Fibroblast of skin of right biceps (primary cell): ENCODE measurements around the gene GPAT2.
"Not testable (repeated sequence)": the region's sequence is repeated elsewhere in the genome, so short reads cannot be mapped to it uniquely, and the experiment has no call there.

ENCODE experiments used
- DNase-seq: peaks from one replicate; pipeline ENCODE4 v3.0.0-alpha.2; 2013

GPAT2 gene

DNA sequence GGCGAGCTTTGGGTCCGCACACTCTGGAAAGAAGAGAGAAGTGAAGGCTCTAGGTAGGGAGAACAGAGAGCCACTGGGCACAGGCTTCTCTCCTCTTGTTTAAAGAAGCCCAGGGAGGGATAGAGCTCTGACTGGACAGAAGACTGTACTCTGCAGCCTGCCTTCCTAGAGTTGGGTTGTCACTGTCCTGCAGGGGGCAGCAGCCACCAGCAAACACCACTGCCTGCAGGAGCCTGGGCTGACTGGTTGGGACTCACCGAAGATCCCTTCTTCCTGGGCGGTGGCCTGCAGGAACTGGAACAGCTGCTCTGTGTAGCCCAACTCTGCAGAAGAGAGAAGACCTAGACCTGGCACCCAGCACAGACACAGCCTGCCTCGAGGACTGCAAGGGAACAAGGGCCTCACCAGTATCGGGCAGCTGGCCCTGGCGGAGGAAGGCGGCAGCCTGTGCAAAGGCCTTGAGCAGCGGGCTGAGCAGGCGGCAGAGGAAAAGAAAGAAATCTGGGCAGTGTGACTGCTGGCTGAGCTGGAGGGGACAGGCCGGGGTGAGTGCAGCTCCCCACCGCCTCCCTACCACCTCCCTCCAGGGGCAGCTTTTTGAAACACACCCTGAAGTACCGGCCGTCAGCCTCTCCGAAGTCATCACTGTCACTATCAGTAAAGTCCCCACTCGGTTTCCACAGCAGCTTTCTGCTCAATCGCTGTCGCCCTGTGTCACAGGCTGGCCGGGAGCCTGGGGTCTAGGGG lies 11.8 kb downstream of the GPAT2 start:
- DNase-seq = peak; percentile 64

DNA sequence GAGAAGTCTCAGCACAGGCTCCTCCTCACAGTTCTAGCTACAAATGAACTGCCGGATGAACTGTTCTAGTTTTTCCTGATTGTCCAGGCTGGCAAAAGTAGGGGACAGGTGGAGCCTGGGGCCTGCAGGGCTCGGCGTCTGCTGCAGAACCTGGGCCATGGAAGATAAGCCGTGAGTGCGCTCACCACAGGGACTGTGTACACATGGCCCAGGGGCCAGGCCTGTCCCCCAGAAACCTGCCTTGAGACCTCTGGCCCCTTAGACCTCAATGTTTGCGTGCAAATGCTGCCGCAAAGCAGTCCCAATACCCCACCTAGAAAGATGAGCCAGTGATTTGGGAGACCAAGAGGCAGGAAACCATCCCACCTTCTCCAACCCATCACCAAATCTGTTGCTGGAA lies 12.6 kb downstream of the GPAT2 start:
- DNase-seq = not testable (repeated sequence)

DNA sequence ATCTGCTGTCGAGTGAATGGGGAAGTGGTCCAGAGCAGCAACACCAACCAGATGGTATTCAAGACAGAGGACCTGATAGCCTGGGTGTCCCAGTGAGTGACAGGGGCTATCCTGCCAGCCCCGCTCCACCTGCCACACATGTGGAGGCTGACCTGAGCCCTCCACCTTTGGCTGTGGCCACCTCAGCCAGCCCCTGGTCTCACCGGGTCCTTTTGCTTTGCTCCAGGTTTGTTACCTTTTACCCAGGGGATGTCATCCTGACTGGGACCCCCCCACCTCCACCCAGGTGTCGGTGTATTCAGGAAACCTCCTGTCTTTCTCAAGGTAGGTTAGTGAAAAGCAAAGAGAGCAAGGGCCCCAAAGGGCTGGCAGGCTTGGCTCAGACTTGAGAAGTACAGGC lies 13.6 kb downstream of the GPAT2 start:
- DNase-seq = not testable (repeated sequence)

DNA sequence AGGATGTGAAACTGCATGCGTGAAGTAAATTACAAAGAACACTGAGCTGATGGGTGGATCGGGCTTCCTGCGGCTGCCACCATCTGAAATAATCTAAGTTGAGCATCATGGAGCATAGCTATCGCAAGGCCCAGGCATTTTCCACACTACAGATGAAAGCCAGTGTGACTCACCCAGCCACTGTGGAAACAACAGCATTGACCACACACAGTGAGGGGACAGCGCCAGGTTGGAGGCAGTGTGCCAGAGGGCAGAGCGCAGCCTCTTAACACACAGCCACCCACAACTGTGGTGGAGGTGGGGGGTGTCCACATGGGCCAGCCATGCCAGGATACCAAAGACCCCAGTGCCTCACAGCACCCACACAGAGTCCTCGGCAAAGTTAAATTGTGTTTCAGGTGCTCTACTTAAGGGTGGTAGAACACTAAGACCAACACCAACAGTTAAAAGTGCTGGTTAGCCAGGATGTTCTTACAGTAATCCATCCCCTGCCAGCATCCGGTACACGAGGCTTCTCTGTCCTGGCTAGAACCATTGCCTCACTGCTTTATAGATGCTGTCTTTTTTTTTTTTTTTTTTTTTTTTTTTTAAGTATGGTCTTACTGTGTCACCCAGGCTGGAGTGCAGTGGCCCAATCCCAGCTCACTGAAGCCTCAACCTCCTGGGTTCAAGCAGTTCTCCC lies 14.7 kb downstream of the GPAT2 start:
- not testable (repeated sequence) for DNase-seq

DNA sequence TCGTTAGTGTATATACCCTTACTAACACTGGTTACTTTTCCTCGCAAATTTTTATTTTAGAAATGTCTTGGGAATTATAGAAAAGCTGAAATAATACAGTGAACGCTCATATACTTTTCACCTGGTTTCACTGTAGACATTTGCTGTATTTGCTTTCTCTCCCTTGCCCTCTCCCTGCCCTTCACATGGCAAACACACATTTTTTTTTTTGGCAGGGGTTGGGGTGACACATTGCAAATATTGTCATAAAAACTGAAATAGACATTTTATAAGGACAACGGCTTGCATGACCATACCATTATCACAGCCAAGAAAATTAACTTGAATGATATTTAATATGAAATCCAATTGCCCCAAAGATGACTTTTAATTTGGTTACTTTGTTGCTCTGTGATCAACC lies 18.4 kb downstream of the GPAT2 start:
- DNase-seq = not testable (repeated sequence)

DNA sequence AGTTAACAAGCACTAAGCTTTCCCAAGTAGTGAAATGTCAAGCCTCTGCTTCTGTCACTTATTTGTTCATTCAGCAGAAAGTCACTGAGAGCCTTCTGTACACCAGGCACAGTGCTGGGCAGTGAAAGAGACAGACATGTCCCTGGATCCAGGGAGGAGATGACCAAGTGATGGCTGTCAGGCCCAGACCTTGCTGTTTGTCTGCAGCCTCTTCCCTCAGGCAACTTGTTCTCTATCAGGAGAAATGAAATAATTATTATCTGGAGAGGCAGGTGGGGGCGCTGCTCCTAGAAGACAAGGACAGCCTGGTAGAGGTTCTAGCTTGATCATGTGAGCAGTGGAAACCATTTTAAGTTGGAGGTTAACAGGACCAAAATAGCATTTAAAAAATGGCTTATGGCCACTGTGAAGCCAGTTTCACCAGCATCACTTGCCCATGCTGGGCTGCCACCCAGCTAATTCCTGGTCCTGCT lies 21.9 kb downstream of the GPAT2 start:
- DNase-seq = not testable (repeated sequence)

DNA sequence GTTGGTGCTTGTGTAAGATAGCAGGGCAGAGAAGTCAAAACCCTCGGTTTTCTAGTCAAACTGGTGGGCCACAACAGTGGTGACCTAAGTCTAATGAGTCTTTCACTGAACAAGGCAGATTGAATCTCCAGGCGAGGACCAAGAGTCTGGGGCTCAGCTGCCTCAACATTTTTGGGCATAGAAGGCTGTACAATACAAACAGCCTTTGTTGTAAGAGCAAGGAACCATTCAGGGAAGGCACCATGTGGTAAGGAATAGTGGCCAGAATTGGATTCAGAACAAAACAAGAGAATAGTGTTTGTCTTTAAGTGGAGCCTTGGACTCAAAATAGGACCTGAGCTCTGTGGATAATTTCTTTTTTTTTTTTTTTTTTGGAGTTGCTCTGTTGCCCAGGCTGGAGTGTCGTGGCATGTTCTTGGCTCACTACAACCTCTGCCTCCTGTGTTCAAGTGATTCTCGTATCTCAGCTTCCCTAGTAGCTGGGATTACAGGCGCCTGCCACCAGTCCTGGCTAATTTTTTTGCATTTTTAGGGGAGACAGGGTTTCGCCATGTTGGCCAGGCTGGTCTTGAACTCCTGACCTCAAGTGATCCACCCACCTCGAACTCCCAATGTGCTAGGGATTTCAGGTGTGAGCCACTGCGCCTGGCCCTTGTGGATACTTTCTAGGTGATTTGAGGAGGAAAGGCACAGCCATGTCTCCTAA lies 22.5 kb downstream of the GPAT2 start:
- not testable (repeated sequence) for DNase-seq

DNA sequence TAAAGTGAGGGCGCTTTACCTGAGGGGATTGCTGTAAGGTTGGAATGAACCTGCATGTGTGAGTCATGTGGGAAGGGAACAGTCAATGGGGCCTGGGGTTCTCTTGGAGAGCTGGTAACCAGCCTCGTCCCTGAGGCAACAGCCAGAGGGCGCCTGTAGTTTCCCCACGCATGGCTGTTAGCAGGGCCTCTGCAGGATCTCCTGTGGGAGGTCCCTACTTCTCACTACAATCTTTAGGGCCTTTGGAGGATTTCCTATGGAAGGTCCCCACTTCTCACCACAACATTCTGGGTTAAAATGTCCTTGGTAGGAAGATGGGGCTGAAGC lies 23.6 kb downstream of the GPAT2 start:
- DNase-seq = peak; percentile 13

DNA sequence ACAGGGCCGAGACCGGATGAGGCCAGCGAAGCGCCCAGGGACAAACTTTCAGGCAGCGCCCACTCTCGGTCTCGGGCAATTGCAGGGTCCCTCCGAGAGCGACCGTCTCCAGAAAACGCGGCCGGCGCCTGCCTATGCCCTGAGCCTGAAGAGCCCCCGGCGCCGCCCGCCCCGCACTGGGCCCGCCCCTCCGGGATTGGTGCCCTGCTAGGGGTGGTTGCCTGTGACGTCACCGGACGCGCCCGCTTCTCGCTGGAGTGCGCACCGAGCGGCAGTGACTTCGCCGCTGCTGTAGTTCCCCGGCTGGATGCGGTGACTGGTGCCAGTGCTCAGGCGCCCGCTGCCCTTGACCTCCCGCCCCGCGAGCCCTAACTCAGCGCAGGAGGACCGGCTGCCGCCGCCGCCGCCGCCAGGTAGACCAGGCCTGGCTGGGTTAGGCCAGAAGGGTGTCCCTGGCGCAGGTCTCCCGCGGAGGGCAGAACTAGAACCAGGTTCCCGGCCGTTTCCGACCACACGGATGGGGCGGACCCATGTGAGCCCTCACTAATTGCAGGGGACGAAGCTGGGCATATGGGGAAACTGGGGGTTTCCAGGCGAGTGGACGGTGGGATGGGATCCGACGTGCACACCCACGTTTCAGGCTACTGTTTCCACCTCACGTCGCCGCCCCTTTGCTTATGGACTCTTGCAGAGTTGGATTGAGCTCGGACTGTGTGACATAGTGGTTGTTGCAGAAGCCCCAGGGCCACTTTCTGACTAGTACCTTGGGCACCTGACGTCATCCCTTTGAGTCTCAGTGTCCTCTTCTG lies 24.2 kb downstream of the GPAT2 start:
- peak; percentile 87 for DNase-seq

DNA sequence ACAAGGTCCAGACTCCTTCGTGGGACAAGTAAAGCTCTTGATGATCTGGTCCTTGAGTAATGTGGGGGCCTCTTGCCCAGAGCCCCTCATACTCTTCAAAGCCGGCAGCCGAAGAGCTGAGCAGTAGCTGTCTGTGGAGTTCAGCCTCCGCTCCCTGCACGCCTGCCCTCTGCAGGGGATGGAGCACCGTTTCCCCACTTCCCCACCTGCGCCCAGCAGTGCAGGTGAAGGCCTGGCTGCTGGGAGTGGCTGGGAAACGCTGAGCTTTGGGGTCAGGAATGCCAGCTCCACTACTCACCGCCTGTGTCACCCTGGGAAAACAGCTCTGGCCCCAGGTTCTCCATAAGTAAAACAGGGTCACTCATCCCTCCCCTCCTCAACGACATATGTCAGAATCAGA lies 24.9 kb downstream of the GPAT2 start:
- DNase-seq = not testable (repeated sequence)

DNA sequence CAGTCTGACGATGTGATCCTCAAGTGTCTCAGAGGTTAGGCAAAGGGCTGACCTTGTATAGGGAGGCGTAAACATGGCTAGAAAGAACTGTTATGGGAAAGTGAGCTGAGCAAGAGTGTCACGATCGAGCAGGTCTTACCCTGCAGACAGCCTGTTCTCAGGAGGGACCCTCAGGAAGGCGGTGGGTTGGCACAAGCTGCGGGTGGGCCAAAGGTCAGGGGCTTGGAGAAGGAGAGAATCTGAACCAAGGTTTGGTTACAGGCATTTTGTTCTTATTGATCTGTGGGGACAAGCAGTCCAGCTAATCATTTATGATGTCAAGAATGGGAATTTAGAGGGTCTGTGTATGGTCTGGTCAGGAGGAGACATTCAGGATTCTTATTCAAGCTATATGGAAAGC lies 26.7 kb downstream of the GPAT2 start:
- not testable (repeated sequence) for DNase-seq

DNA sequence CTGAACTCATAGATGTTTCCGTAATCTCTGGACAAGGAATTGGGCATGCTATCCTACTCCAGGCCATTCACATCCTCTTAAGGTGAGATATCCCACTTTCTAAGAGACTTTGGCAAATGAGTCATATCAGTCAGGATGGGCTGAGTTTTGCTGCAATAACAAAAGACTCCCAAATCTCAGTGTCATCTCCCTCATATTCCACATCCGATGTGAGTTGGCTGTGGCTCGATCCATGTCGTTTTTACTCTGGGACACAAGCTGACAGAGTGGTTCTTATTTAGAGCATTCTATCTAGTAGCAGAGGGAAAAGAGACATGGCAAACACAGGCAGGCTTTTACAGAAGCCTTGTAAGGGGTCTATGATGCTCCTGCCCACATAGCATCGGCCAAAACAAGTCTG lies 28.5 kb downstream of the GPAT2 start:
- not testable (repeated sequence) for DNase-seq

DNA sequence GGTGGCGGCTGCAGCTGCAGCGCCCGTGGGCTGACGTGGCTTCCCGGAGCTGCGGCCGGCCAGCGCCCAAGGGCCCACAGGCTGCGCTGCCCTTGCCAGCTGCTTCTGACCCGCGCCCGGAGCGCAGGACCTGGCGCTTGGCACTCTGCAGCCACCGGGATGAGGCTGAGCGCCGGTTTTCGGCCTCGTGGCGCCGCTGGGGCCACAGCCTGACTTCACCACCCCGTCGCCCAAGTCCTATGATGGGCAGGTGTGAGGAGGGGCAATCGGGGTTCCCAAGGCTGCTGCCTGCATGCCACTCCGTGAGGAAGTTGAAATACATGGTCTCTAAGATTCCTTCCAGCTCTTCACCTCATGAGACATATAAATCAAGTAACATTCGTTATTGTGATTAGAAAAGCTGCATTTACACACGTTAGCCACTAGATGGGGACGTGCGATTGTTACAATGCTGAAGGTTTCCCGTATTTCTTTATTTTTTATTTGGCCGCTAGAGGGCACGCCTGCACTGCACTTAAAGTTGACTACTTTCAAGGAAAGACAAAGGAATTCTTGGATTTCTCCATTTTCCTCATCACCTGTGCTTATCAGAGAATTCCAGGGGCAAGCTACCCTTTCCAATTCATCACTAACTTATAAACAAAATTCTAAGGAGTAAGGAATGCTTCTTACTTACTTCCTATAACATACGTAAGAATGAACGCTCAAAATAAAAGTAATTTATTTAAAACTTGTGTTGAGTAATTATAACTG lies 42.0 kb downstream of the GPAT2 start:
- DNase-seq = peak; percentile 56

DNA sequence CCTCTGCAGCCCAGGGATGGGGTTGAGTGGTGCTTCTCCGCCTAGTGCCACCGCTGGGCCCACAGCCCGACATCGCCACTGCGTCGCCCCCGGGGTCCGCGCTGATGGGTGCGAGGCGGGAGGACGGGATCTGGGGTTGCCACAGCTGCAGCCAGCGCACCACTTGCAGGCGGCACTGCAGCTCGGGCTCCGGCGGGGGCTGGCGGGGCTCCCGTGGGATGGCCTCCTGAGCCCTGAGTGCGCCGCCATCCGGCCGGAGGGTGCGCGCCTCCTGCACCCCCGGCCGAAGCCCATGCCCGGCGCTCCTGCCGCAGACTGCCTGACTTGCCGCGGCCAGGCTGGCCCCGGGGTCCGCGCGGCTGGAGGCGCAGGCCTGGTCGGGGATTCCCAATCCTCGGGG lies 42.6 kb downstream of the GPAT2 start:
- not testable (repeated sequence) for DNase-seq

DNA sequence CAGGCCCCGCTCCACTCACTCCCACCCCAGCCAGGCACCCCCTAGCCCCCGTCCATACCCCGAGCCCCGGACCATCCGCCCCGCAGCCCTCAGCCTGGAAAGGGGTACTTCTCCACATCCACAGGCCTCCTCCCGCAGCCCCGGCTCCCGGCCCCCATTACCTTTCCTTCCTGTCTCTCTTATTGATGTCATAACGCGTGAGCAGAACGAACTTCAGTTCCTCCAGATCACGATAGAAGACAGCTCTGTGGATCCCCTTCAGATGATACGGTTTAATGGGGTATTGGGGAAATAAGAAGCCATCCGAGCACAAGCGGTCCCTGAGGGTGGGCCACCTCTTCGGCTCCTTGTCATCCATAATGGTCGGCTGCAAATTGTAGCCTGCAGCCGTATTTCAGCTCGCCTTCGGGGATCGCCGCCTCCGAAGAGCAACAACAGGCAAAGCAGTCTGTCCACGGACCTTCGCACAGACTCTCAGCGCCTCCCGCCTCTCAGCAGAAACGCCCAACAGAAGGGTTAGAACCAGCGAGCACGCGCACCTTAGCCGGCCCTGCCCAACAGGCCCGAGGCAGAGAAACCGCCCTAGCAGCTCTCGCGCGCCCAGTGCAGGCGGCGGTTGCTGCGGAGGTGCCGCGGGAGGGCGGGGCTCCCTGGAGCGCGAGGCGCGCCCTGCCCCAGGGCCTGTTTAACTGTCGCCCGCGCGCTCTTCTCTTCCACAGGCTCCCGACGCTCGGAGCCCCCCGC lies 43.2 kb downstream of the GPAT2 start, which contains the start of gene ANKRD36C:
TSS of gene ANKRD36C (minus strand) at position 474 of the 744 bp plus-strand sequence. CDS start at position 358, 116 bp downstream.
- peak; percentile 19 for DNase-seq

DNA sequence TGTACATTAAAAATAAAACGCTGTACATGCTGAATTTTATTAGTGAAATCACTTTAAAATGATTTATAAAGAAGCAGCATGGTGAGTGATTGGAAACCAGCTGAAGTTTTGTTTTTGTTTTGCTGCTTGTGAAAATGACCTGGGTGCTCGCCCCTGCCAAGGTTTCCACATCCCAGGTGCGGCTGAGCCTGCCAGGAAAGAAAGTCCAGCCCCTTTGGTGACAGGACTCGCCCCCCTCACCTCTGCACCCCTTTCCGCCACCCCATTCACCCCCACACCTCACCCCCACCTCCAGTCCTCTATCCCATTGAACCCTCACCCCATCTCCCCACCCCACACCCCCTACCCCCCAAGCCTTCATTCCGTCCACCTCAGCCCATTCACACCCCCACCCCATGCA lies 43.8 kb downstream of the GPAT2 start:
- DNase-seq = not testable (repeated sequence)
